ENCODE measurements around the gene RIPK1.

GRCh38 chr6:3077430-3077829, 9.1 kb downstream of the RIPK1 start:
- no peak for TF ChIP-seq CTCF (IDR thresholded peaks at IDR 0.05; ENCODE audit: low read length)
- no peak for TF ChIP-seq EZH2 (IDR thresholded peaks at IDR 0.05; ENCODE audit: borderline replicate concordance, low read length)

Data from OCI-LY1 (cell line).